NB4 (cell line): Measurements from ENCODE around the gene TXNRD2.

Experiments used
- MYC ChIP-seq: IDR thresholded peaks from 2 replicates; pipeline ENCODE4 v1.6.1; 2011; ENCODE audit warnings: low read depth, low read length
- POLR2A ChIP-seq: IDR thresholded peaks from 2 replicates; pipeline ENCODE4 v1.6.1; 2011; ENCODE audit warnings: mild to moderate bottlenecking; ENCODE audit not compliant: insufficient read length; ENCODE audit errors: extremely low read depth
- TF ChIP-seq, protein P1 (sequence below): IDR thresholded peaks from one replicate; pipeline ENCODE4 v1.5.1; 2012; ENCODE audit warnings: low read depth, low read length
- TF ChIP-seq, protein P2 (sequence below): IDR thresholded peaks from 2 replicates; pipeline ENCODE4 v1.6.1; 2011; ENCODE audit warnings: low read depth, low read length

DNA sequence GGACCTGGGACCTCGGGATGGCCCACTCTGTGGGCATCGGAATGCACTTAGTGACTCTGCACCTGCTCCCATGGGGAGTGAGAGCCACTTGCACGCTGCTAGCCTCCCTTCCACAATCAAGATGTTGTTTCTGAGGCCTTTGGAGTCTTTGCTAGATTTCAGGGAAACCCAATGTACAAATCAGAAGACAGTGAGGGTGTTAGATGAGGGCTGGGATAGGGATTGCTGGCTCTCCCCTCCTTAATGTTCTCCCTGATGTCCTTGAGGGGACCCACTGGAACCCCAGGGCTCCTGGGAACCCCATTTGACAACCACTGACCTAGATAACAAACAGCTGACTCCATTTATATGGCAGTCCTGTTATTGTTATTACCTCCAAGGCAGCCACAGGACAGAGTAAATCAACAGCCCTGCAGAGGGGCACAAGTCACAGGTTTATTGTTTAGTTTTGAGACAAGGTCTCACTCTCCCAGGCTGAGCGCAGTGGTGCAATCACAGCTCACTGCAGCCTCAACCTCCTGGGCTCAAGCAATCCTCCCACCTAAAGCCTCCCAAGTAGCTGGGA is 31.4 kb downstream of the TXNRD2 start:
- TF ChIP-seq POLR2A: no peak
- TF ChIP-seq, protein P1, sequence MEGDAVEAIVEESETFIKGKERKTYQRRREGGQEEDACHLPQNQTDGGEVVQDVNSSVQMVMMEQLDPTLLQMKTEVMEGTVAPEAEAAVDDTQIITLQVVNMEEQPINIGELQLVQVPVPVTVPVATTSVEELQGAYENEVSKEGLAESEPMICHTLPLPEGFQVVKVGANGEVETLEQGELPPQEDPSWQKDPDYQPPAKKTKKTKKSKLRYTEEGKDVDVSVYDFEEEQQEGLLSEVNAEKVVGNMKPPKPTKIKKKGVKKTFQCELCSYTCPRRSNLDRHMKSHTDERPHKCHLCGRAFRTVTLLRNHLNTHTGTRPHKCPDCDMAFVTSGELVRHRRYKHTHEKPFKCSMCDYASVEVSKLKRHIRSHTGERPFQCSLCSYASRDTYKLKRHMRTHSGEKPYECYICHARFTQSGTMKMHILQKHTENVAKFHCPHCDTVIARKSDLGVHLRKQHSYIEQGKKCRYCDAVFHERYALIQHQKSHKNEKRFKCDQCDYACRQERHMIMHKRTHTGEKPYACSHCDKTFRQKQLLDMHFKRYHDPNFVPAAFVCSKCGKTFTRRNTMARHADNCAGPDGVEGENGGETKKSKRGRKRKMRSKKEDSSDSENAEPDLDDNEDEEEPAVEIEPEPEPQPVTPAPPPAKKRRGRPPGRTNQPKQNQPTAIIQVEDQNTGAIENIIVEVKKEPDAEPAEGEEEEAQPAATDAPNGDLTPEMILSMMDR: no peak
- TF ChIP-seq, protein P2, sequence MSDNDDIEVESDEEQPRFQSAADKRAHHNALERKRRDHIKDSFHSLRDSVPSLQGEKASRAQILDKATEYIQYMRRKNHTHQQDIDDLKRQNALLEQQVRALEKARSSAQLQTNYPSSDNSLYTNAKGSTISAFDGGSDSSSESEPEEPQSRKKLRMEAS: no peak
- TF ChIP-seq MYC: no peak
